Mammary epithelial cell (primary cell): ENCODE data around the gene FAM184A.

Experiments
- CTCF ChIP-seq, 2 donors: IDR thresholded peaks in 1 of 2; conservative IDR thresholded peaks in 1 of 2; 2 replicates each; pipeline ENCODE4 v1.5.1; 2011 to 2012; ENCODE audit warnings: inconsistent platforms in 2 of 2, low read length in 2 of 2, mild to moderate bottlenecking in 2 of 2, control low read depth in 1 of 2, low read depth in 1 of 2; ENCODE audit not compliant: insufficient read depth in 1 of 2; ENCODE audit errors: extremely low read depth in 1 of 2
- EZH2 ChIP-seq: IDR thresholded peaks from 2 replicates; pipeline ENCODE4 v1.6.1; 2012; ENCODE audit warnings: low read length, inconsistent platforms, borderline replicate concordance

GRCh38 chr6:118939683-118940082 is 138.8 kb downstream of the FAM184A start:
- TF ChIP-seq CTCF (conservative IDR thresholded peaks at IDR 0.05 in 1 of 2, IDR thresholded peaks at IDR 0.05 in 1 of 2; ENCODE audit: extremely low read depth in 1 of 2, insufficient read depth in 1 of 2, low read depth in 1 of 2, low read length in 2 of 2) = no peak
- TF ChIP-seq EZH2 = no peak
